Esophagus mucosa (tissue), 1 donor: ENCODE results near the gene SMG9. TPM values are rescaled to one million over a fixed set of nuclear protein-coding genes. Genes with fewer than 3 reads are reported as not detected.

ENCODE experiments used
- ATAC-seq: fragments of 200-7000 bp; cut with Tn5 transposase; one replicate; pipeline ENCODE4 v1.9.1; 2020
- total RNA-seq: library from RNA; stranded (reverse); gene quantifications from one replicate; pipeline ENCODE4 v1.2.4, GENCODE V29; 2023
- donor health status: DM: yes; HTN: yes; CAD: no.

SMG9 gene
- total RNA-seq, 1 donor from 2014 or later, result 22.3 TPM

- ATAC-seq, result no peak
These were observed 33.2 kb downstream of the SMG9 start for GRCh38 chr19:43721469-43722048.

- ATAC-seq, result no peak
These were observed 33.8 kb downstream of the SMG9 start for GRCh38 chr19:43720936-43721335.

GRCh38 chr19:43719918-43720317, 34.8 kb downstream of the SMG9 start:
- peak; percentile 30 for ATAC-seq

- ATAC-seq, result no peak
These were observed 35.3 kb downstream of the SMG9 start for GRCh38 chr19:43719378-43719868.

- ATAC-seq, result no peak
These were observed 36.0 kb downstream of the SMG9 start for GRCh38 chr19:43718627-43719377.

- ATAC-seq, result no peak
These were observed 39.0 kb downstream of the SMG9 start, which contains the start of gene IRGC for GRCh38 chr19:43715776-43716175. Gene IRGC, plus strand, starts transcription at chr19:43716076. Its CDS starts 2,483 bp downstream, at chr19:43718559.

GRCh38 chr19:43713208-43713607, 41.6 kb downstream of the SMG9 start:
- ATAC-seq, result no peak

GRCh38 chr19:43711751-43712355, 42.9 kb downstream of the SMG9 start:
- no peak for ATAC-seq

- ATAC-seq, result no peak
These were observed 46.0 kb downstream of the SMG9 start for GRCh38 chr19:43708716-43709115.

- ATAC-seq, result no peak
These were observed 47.5 kb downstream of the SMG9 start for GRCh38 chr19:43707158-43707712.

GRCh38 chr19:43705729-43706128, 49.0 kb downstream of the SMG9 start:
- ATAC-seq, result no peak

GRCh38 chr19:43704002-43704705, 50.6 kb downstream of the SMG9 start:
- ATAC-seq, result no peak

- peak; percentile 48 for ATAC-seq
These were observed 54.3 kb downstream of the SMG9 start for GRCh38 chr19:43700395-43701000.

- ATAC-seq, result peak; percentile 25
These were observed 55.0 kb downstream of the SMG9 start for GRCh38 chr19:43699506-43700394.

- no peak for ATAC-seq
These were observed 57.5 kb downstream of the SMG9 start for GRCh38 chr19:43697295-43697694.

GRCh38 chr19:43695985-43696704, 58.6 kb downstream of the SMG9 start:
- ATAC-seq, result no peak

- ATAC-seq, result no peak
These were observed 60.2 kb downstream of the SMG9 start for GRCh38 chr19:43694553-43694952.

- no peak for ATAC-seq
These were observed 61.9 kb downstream of the SMG9 start for GRCh38 chr19:43692877-43693276.

GRCh38 chr19:43692385-43692784, 62.4 kb downstream of the SMG9 start:
- ATAC-seq, result no peak

GRCh38 chr19:43691755-43692154, 63.0 kb downstream of the SMG9 start:
- no peak for ATAC-seq
